Fibroblast of lung (primary cell): ENCODE data around the gene TP73. TPM values are rescaled to one million over a fixed set of nuclear protein-coding genes. Genes with fewer than 3 reads are reported as not detected.

ENCODE experiments used
- DNase-seq, 2 donors: peaks; one replicate each; pipeline versions ENCODE4 v3.0.0 to v3.0.0-alpha.2; 2010; ENCODE audit warnings: low read depth in 2 of 2
- H2AFZ ChIP-seq: 2 replicates; pipeline ENCODE4 v1.5.1; 2012; ENCODE audit warnings: low read length, control low read depth, inconsistent platforms
- H3K27ac ChIP-seq: 2 replicates; pipeline ENCODE4 v1.5.1; 2011; ENCODE audit warnings: low read length, control low read depth; ENCODE audit not compliant: insufficient read depth
- H3K27me3 ChIP-seq: 2 replicates; pipeline ENCODE4 v1.5.1; 2011; ENCODE audit warnings: mild to moderate bottlenecking, low read length; ENCODE audit not compliant: control insufficient read depth, insufficient read depth
- H3K36me3 ChIP-seq: 2 replicates; pipeline ENCODE4 v1.5.1; 2011; ENCODE audit warnings: low read length; ENCODE audit not compliant: control insufficient read depth, insufficient read depth
- H3K4me1 ChIP-seq: 2 replicates; pipeline ENCODE4 v1.5.1; 2011; ENCODE audit warnings: low read length; ENCODE audit not compliant: control insufficient read depth, insufficient read depth; ENCODE audit errors: extremely low read depth
- H3K4me2 ChIP-seq: 2 replicates; pipeline ENCODE4 v1.5.1; 2011; ENCODE audit warnings: low read length, control low read depth; ENCODE audit not compliant: insufficient read depth; ENCODE audit errors: extremely low read depth
- H3K4me3 ChIP-seq, 4 experiments: fragments of 200-600 bp in 1 of 4; sonication (generic) in 1 of 4; replicated peaks in 1 of 4; 2 replicates each; pipeline ENCODE4 v1.5.1; 2011 to 2016; ENCODE audit warnings: low read length in 4 of 4, low read depth in 3 of 4, mild to moderate bottlenecking in 3 of 4, control low read depth in 2 of 4, inconsistent platforms in 1 of 4, mixed read lengths in 1 of 4; ENCODE audit not compliant: insufficient read depth in 1 of 4; ENCODE audit errors: control extremely low read depth in 1 of 4
- H3K79me2 ChIP-seq: 2 replicates; pipeline ENCODE4 v1.5.1; 2012; ENCODE audit warnings: mild to moderate bottlenecking, low read length, inconsistent platforms; ENCODE audit not compliant: control insufficient read depth, insufficient read depth
- H3K9ac ChIP-seq: 2 replicates; pipeline ENCODE4 v1.5.1; 2011; ENCODE audit warnings: mild to moderate bottlenecking, low read length, control low read depth; ENCODE audit not compliant: insufficient read depth
- H3K9me3 ChIP-seq: 2 replicates; pipeline ENCODE4 v1.5.1; 2012; ENCODE audit warnings: low read depth, low read length; ENCODE audit not compliant: control insufficient read depth, insufficient read depth
- H4K20me1 ChIP-seq: 2 replicates; pipeline ENCODE4 v1.5.1; 2011; ENCODE audit warnings: low read length; ENCODE audit not compliant: control insufficient read depth, insufficient read depth; ENCODE audit errors: extremely low read depth
- EZH2 ChIP-seq: IDR thresholded peaks from 2 replicates; pipeline ENCODE4 v1.5.1; 2012; ENCODE audit warnings: low read length, control low read depth, mild to moderate bottlenecking; ENCODE audit errors: missing control alignments
- polyA plus RNA-seq, 2 donors: library from polyadenylated mRNA; depleted of rRNA in 1 of 2; stranded (reverse) in 1 of 2; unstranded in 1 of 2; fragments of >200 nt; gene quantifications; 2 replicates each; pipeline ENCODE4 v1.2.1, GENCODE V29; 2011 to 2012; ENCODE audit warnings: missing spikeins in 1 of 2
- total RNA-seq: library from RNA; depleted of rRNA; stranded (reverse); fragments of >200 nt; gene quantifications from 2 replicates; pipeline ENCODE4 v1.2.1, GENCODE V29; 2014
- TF ChIP-seq, protein P1 (sequence below), 2 donors: IDR thresholded peaks in 1 of 2; conservative IDR thresholded peaks in 1 of 2; 1 replicate in 1 of 2; 2 replicates in 1 of 2; pipeline ENCODE4 v1.5.1; 2011 to 2012; ENCODE audit warnings: low read length in 2 of 2, control low read depth in 1 of 2, inconsistent platforms in 1 of 2, low read depth in 1 of 2, mild to moderate bottlenecking in 1 of 2

Gene TP73
- total and polyA plus RNA-seq, 2 donors (not counting 1 experiment from before 2014, with no cell fraction given), result not detected

DNA sequence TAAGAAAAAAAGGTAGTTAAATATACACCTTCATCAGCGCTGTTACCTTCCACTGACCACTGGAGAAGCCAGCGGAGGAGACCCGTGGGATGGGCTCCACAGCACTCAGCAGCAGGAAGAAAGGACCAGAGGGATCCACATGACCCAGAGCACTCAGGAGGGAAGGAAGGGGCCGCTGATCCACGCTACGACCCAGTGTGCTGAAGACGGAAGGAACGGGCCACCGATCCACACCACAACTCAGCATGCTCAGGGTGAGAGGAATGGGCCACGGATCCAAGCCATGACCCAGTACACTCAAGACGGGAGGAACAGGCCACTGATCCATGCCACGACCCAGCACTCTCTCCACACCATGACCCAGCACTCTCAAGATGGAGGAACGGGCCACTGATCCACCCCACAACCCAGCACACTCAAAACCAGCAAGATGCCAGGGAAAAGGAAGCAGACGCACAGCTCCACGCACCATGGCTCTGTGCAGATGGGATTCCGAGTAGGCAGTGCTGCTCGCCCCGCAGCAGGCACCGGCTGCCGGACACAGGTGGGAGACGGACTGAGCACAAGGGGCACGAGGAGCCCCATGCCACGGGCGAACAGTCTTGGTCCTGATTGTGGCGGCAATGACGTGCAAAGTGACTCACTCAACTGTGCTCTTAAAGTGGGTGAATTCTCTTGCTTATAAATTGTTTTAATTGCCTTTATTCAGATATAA is 11.1 kb upstream of the TP73 start:
- no peak for DNase-seq
- H3K9ac ChIP-seq, result no peak overlapping the region
- no peak overlapping the region for H2AFZ ChIP-seq
- H3K27ac ChIP-seq, result no peak overlapping the region
- TF ChIP-seq, protein P1, sequence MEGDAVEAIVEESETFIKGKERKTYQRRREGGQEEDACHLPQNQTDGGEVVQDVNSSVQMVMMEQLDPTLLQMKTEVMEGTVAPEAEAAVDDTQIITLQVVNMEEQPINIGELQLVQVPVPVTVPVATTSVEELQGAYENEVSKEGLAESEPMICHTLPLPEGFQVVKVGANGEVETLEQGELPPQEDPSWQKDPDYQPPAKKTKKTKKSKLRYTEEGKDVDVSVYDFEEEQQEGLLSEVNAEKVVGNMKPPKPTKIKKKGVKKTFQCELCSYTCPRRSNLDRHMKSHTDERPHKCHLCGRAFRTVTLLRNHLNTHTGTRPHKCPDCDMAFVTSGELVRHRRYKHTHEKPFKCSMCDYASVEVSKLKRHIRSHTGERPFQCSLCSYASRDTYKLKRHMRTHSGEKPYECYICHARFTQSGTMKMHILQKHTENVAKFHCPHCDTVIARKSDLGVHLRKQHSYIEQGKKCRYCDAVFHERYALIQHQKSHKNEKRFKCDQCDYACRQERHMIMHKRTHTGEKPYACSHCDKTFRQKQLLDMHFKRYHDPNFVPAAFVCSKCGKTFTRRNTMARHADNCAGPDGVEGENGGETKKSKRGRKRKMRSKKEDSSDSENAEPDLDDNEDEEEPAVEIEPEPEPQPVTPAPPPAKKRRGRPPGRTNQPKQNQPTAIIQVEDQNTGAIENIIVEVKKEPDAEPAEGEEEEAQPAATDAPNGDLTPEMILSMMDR (conservative IDR thresholded peaks at IDR 0.05 in 1 of 2, IDR thresholded peaks at IDR 0.05 in 1 of 2; ENCODE audit: low read depth in 1 of 2, low read length in 2 of 2), result no peak
- no peak for TF ChIP-seq EZH2
- peaks cover 9% of the 10 kb centered on the region for H3K36me3 ChIP-seq
- H3K4me3 ChIP-seq, result no peak overlapping the region
- H3K79me2 ChIP-seq, result no peaks in the 10 kb centered on the region
- H4K20me1 ChIP-seq, result no peaks in the 10 kb centered on the region
- H3K4me1 ChIP-seq, result no peaks in the 10 kb centered on the region
- no peak overlapping the region for H3K4me2 ChIP-seq
- no peaks in the 10 kb centered on the region for H3K9me3 ChIP-seq
- H3K27me3 ChIP-seq, result no peaks in the 10 kb centered on the region

DNA sequence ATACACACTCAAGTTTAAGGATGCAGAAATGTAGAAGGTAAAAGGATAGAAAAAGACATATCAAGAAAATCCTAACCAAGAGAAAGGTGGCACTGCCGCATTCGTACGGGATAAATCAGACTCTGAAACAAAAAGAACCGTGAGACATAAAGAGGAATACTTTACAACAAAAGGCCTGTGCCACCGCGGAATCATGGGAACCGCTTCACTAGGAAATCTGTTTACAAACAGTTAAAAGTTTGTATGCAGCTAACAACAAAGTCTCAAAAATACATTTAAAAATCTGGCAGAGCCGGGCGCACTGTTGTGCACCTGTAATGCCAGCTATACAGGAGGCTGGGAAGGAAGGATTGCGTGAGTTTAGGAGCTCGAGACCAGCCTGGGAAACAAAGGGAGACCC is 10.5 kb upstream of the TP73 start:
- no peak overlapping the region for H3K9ac ChIP-seq
- H2AFZ ChIP-seq, result no peak overlapping the region
- H3K9me3 ChIP-seq, result no peaks in the 10 kb centered on the region
- no peaks in the 10 kb centered on the region for H4K20me1 ChIP-seq
- no peak overlapping the region for H3K4me2 ChIP-seq
- H3K4me1 ChIP-seq, result no peaks in the 10 kb centered on the region
- H3K36me3 ChIP-seq, result peaks cover 6% of the 10 kb centered on the region
- no peak for DNase-seq
- H3K27me3 ChIP-seq, result no peaks in the 10 kb centered on the region
- no peak overlapping the region for H3K27ac ChIP-seq
- TF ChIP-seq, protein P1 (conservative IDR thresholded peaks at IDR 0.05 in 1 of 2, IDR thresholded peaks at IDR 0.05 in 1 of 2; ENCODE audit: low read depth in 1 of 2, low read length in 2 of 2), result no peak
- no peak for TF ChIP-seq EZH2
- no peaks in the 10 kb centered on the region for H3K79me2 ChIP-seq
- H3K4me3 ChIP-seq, result no peak overlapping the region

DNA sequence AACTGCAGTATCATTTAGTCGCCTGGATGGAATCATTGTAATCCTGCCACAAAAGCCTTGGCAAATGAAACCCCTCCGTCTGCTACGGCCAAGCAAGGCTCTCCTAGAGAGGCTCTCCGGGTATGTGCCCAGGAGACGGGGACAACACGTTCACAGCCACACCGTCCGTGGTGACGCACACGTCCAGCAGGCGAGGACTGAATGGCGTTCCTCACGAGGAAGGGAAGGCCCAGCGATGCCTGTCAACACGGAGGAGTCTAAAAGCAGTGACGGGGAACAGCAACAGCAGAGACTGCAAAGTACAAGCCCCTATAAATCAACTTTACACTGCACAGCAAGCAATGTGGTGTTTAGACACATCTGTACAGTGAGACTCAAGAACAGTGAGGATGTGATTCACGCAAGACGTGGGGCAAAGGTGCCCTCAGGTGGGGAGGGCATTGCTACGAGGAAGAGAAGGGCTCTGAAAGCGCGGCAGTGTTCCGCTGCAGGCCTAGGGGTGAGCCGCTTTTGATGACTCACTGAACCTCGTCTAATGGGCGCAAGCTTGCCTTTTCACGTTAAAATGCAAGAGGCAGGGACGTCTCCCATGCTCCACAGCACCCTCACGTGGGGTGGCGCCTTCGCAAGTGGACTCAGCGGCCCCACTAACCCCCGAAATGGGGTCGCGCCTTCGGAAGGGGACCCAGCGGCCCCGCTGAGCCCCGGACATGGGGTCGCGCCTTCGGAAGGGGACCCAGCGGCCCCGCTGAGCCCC is 9.2 kb upstream of the TP73 start:
- no peak for TF ChIP-seq EZH2
- TF ChIP-seq, protein P1 (conservative IDR thresholded peaks at IDR 0.05 in 1 of 2, IDR thresholded peaks at IDR 0.05 in 1 of 2; ENCODE audit: low read depth in 1 of 2, low read length in 2 of 2), result no peak
- no peak overlapping the region for H2AFZ ChIP-seq

More for the DNA sequence above, 9.2 kb upstream of the TP73 start:
- Histone ChIP-seq H3K36me3 (peaks cover 6% of the 10 kb centered on the region), H3K4me3 (no peak overlapping the region), H3K27me3 (no peaks in the 10 kb centered on the region), H3K79me2 (no peaks in the 10 kb centered on the region), H3K27ac (no peak overlapping the region), H4K20me1 (no peaks in the 10 kb centered on the region), H3K9me3 (no peaks in the 10 kb centered on the region), H3K4me1 (no peaks in the 10 kb centered on the region), H3K4me2 (no peak overlapping the region), H3K9ac (no peak overlapping the region)
- DNase-seq, result no peak
